ENCODE data around the gene PPIP5K2. TPM values are rescaled to one million over a fixed set of nuclear protein-coding genes. Genes with fewer than 3 reads are reported as not detected.
"Not testable (repeated sequence)": the region's sequence is repeated elsewhere in the genome, so short reads cannot be mapped to it uniquely, and the experiment has no call there.

The PPIP5K2 gene
- total and polyA plus RNA-seq, 2 donors = 46.6 to 46.8 TPM

GRCh38 chr5:103166706-103167105 lies 46.6 kb downstream of the PPIP5K2 start:
- DNase-seq (ENCODE audit: low read depth in 6 of 9, low spot score in 9 of 9) = no peak
- Histone ChIP-seq H3K27ac (ENCODE audit: low read depth in 1 of 2, low read length in 1 of 2) (no peak overlapping the region), H3K4me3 (ENCODE audit: low read length in 2 of 2) (no peak overlapping the region), H3K4me1 (ENCODE audit: control insufficient read depth in 2 of 2, insufficient read depth in 2 of 2, low read length in 2 of 2) (no peaks in the 10 kb centered on the region), H3K9me3 (ENCODE audit: control insufficient read depth in 2 of 2, insufficient read depth in 1 of 2, low read length in 1 of 2) (no peaks in the 10 kb centered on the region), H3K27me3 (ENCODE audit: control insufficient read depth in 2 of 2, insufficient read depth in 1 of 2, low read length in 1 of 2) (no peaks in the 10 kb centered on the region), H3K36me3 (ENCODE audit: control insufficient read depth in 2 of 2, insufficient read depth in 2 of 2, low read length in 1 of 2) (peaks cover 3 to 13% of the 10 kb centered on the region in 2 donors)

- Histone ChIP-seq H3K27me3 (ENCODE audit: control insufficient read depth in 2 of 2, insufficient read depth in 1 of 2, low read length in 1 of 2) (no peaks in the 10 kb centered on the region), H3K4me1 (ENCODE audit: control insufficient read depth in 2 of 2, insufficient read depth in 2 of 2, low read length in 2 of 2) (no peaks in the 10 kb centered on the region), H3K4me3 (ENCODE audit: low read length in 2 of 2) (no peak overlapping the region), H3K9me3 (ENCODE audit: control insufficient read depth in 2 of 2, insufficient read depth in 1 of 2, low read length in 1 of 2) (no peaks in the 10 kb centered on the region), H3K36me3 (ENCODE audit: control insufficient read depth in 2 of 2, insufficient read depth in 2 of 2, low read length in 1 of 2) (peaks cover 5 to 17% of the 10 kb centered on the region in 2 donors), H3K27ac (ENCODE audit: low read depth in 1 of 2, low read length in 1 of 2) (no peak overlapping the region)
- DNase-seq (ENCODE audit: low read depth in 6 of 9, low spot score in 9 of 9) = no peak
- 91% methylated on average over 1 of the region's 1 CpG for WGBS
Measured at GRCh38 chr5:103174147-103174546, 54.0 kb downstream of the PPIP5K2 start.

- H3K4me1 ChIP-seq (ENCODE audit: control insufficient read depth in 2 of 2, insufficient read depth in 2 of 2, low read length in 2 of 2) = no peaks in the 10 kb centered on the region
- peaks cover 5 to 23% of the 10 kb centered on the region in 2 donors for H3K36me3 ChIP-seq (ENCODE audit: control insufficient read depth in 2 of 2, insufficient read depth in 2 of 2, low read length in 1 of 2)
- no peak for DNase-seq (ENCODE audit: low read depth in 6 of 9, low spot score in 9 of 9)
- no peaks in the 10 kb centered on the region for H3K27me3 ChIP-seq (ENCODE audit: control insufficient read depth in 2 of 2, insufficient read depth in 1 of 2, low read length in 1 of 2)
- H3K27ac ChIP-seq (ENCODE audit: low read depth in 1 of 2, low read length in 1 of 2) = no peak overlapping the region
- H3K4me3 ChIP-seq (ENCODE audit: low read length in 2 of 2) = no peak overlapping the region
- WGBS = 96% methylated on average over 4 of the region's 4 CpGs
- no peaks in the 10 kb centered on the region for H3K9me3 ChIP-seq (ENCODE audit: control insufficient read depth in 2 of 2, insufficient read depth in 1 of 2, low read length in 1 of 2)
Measured at GRCh38 chr5:103177543-103177942, 57.4 kb downstream of the PPIP5K2 start.

GRCh38 chr5:103178167-103178566 lies 58.1 kb downstream of the PPIP5K2 start:
- Histone ChIP-seq H3K9me3 (ENCODE audit: control insufficient read depth in 2 of 2, insufficient read depth in 1 of 2, low read length in 1 of 2) (no peaks in the 10 kb centered on the region), H3K27ac (ENCODE audit: low read depth in 1 of 2, low read length in 1 of 2) (no peak overlapping the region), H3K4me3 (ENCODE audit: low read length in 2 of 2) (no peak overlapping the region), H3K4me1 (ENCODE audit: control insufficient read depth in 2 of 2, insufficient read depth in 2 of 2, low read length in 2 of 2) (no peaks in the 10 kb centered on the region), H3K36me3 (ENCODE audit: control insufficient read depth in 2 of 2, insufficient read depth in 2 of 2, low read length in 1 of 2) (peaks cover 5 to 23% of the 10 kb centered on the region in 2 donors), H3K27me3 (ENCODE audit: control insufficient read depth in 2 of 2, insufficient read depth in 1 of 2, low read length in 1 of 2) (no peaks in the 10 kb centered on the region)
- no peak for DNase-seq (ENCODE audit: low read depth in 6 of 9, low spot score in 9 of 9)
- WGBS = 98% methylated on average over 2 of the region's 2 CpGs

- H3K4me3 ChIP-seq (ENCODE audit: low read length in 2 of 2) = no peak overlapping the region
- no peak overlapping the region for H3K27ac ChIP-seq (ENCODE audit: low read depth in 1 of 2, low read length in 1 of 2)
- H3K36me3 ChIP-seq (ENCODE audit: control insufficient read depth in 2 of 2, insufficient read depth in 2 of 2, low read length in 1 of 2) = peaks cover 0 to 28% of the 10 kb centered on the region in 2 donors
- WGBS = 99% methylated on average over 8 of the region's 8 CpGs
- H3K27me3 ChIP-seq (ENCODE audit: control insufficient read depth in 2 of 2, insufficient read depth in 1 of 2, low read length in 1 of 2) = no peaks in the 10 kb centered on the region
- no peak for DNase-seq (ENCODE audit: low read depth in 6 of 9, low spot score in 9 of 9)
- H3K9me3 ChIP-seq (ENCODE audit: control insufficient read depth in 2 of 2, insufficient read depth in 1 of 2, low read length in 1 of 2) = no peaks in the 10 kb centered on the region
- H3K4me1 ChIP-seq (ENCODE audit: control insufficient read depth in 2 of 2, insufficient read depth in 2 of 2, low read length in 2 of 2) = no peaks in the 10 kb centered on the region
Measured at GRCh38 chr5:103186152-103186551, 66.1 kb downstream of the PPIP5K2 start.

- no peaks in the 10 kb centered on the region for H3K9me3 ChIP-seq (ENCODE audit: control insufficient read depth in 2 of 2, insufficient read depth in 1 of 2, low read length in 1 of 2)
- H3K4me1 ChIP-seq (ENCODE audit: control insufficient read depth in 2 of 2, insufficient read depth in 2 of 2, low read length in 2 of 2) = no peaks in the 10 kb centered on the region
- DNase-seq (ENCODE audit: low read depth in 6 of 9, low spot score in 9 of 9) = peak in 8 of 9 donors; percentile 11 to 76 (median 37)
- no peak overlapping the region for H3K27ac ChIP-seq (ENCODE audit: low read depth in 1 of 2, low read length in 1 of 2)
- no peaks in the 10 kb centered on the region for H3K27me3 ChIP-seq (ENCODE audit: control insufficient read depth in 2 of 2, insufficient read depth in 1 of 2, low read length in 1 of 2)
- peaks cover 0 to 33% of the 10 kb centered on the region in 2 donors for H3K36me3 ChIP-seq (ENCODE audit: control insufficient read depth in 2 of 2, insufficient read depth in 2 of 2, low read length in 1 of 2)
- 42% methylated on average over 1 of the region's 1 CpG for WGBS
- H3K4me3 ChIP-seq (ENCODE audit: low read length in 2 of 2) = no peak overlapping the region
Measured at GRCh38 chr5:103188436-103188835, 68.3 kb downstream of the PPIP5K2 start.

GRCh38 chr5:103203226-103203625 lies 83.1 kb downstream of the PPIP5K2 start:
- no peak for DNase-seq (ENCODE audit: low read depth in 6 of 9, low spot score in 9 of 9)
- peaks cover 3 to 6% of the 10 kb centered on the region in 2 donors for H3K36me3 ChIP-seq (ENCODE audit: control insufficient read depth in 2 of 2, insufficient read depth in 2 of 2, low read length in 1 of 2)
- H3K4me1 ChIP-seq (ENCODE audit: control insufficient read depth in 2 of 2, insufficient read depth in 2 of 2, low read length in 2 of 2) = no peaks in the 10 kb centered on the region
- H3K4me3 ChIP-seq (ENCODE audit: low read length in 2 of 2) = no peak overlapping the region
- H3K27ac ChIP-seq (ENCODE audit: low read depth in 1 of 2, low read length in 1 of 2) = no peak overlapping the region
- no peaks in the 10 kb centered on the region for H3K9me3 ChIP-seq (ENCODE audit: control insufficient read depth in 2 of 2, insufficient read depth in 1 of 2, low read length in 1 of 2)
- no peaks in the 10 kb centered on the region for H3K27me3 ChIP-seq (ENCODE audit: control insufficient read depth in 2 of 2, insufficient read depth in 1 of 2, low read length in 1 of 2)

- not testable (repeated sequence) for H3K9me3 ChIP-seq (ENCODE audit: control insufficient read depth in 2 of 2, insufficient read depth in 1 of 2, low read length in 1 of 2); H3K4me3 ChIP-seq (ENCODE audit: low read length in 2 of 2); H3K36me3 ChIP-seq (ENCODE audit: control insufficient read depth in 2 of 2, insufficient read depth in 2 of 2, low read length in 1 of 2); H3K27me3 ChIP-seq (ENCODE audit: control insufficient read depth in 2 of 2, insufficient read depth in 1 of 2, low read length in 1 of 2); DNase-seq (ENCODE audit: low read depth in 6 of 9, low spot score in 9 of 9); H3K4me1 ChIP-seq (ENCODE audit: control insufficient read depth in 2 of 2, insufficient read depth in 2 of 2, low read length in 2 of 2); H3K27ac ChIP-seq (ENCODE audit: low read depth in 1 of 2, low read length in 1 of 2)
- WGBS = 97% methylated on average over 3 of the region's 3 CpGs
Measured at GRCh38 chr5:103204990-103205389, 84.9 kb downstream of the PPIP5K2 start.

GRCh38 chr5:103205991-103206700 lies 86.0 kb downstream of the PPIP5K2 start:
- 99% methylated on average over 3 of the region's 3 CpGs for WGBS
- H3K9me3 ChIP-seq (ENCODE audit: control insufficient read depth in 2 of 2, insufficient read depth in 1 of 2, low read length in 1 of 2) = no peaks in the 10 kb centered on the region
- no peaks in the 10 kb centered on the region for H3K4me1 ChIP-seq (ENCODE audit: control insufficient read depth in 2 of 2, insufficient read depth in 2 of 2, low read length in 2 of 2)
- no peak overlapping the region for H3K27ac ChIP-seq (ENCODE audit: low read depth in 1 of 2, low read length in 1 of 2)
- H3K27me3 ChIP-seq (ENCODE audit: control insufficient read depth in 2 of 2, insufficient read depth in 1 of 2, low read length in 1 of 2) = no peaks in the 10 kb centered on the region
- H3K4me3 ChIP-seq (ENCODE audit: low read length in 2 of 2) = no peak overlapping the region
- peaks cover 3 to 6% of the 10 kb centered on the region in 2 donors for H3K36me3 ChIP-seq (ENCODE audit: control insufficient read depth in 2 of 2, insufficient read depth in 2 of 2, low read length in 1 of 2)
- no peak for DNase-seq (ENCODE audit: low read depth in 6 of 9, low spot score in 9 of 9)
